Ishikawa (cell line): ENCODE data around the gene SMYD2.

Source experiments
- CEBPB ChIP-seq: IDR thresholded peaks from 2 replicates; pipeline ENCODE4 v1.6.1; 2012
- CREB1 ChIP-seq: IDR thresholded peaks from 2 replicates; pipeline ENCODE4 v1.6.1; 2012; ENCODE audit warnings: low read depth
- EGR1 ChIP-seq: IDR thresholded peaks from 2 replicates; pipeline ENCODE4 v1.6.1; 2012
- EP300 ChIP-seq: IDR thresholded peaks from 2 replicates; pipeline ENCODE4 v1.6.1; 2012; ENCODE audit warnings: borderline replicate concordance
- FOXM1 ChIP-seq: IDR thresholded peaks from 2 replicates; pipeline ENCODE4 v1.6.1; 2012; ENCODE audit warnings: low read depth, borderline replicate concordance
- MAX ChIP-seq: IDR thresholded peaks from 2 replicates; pipeline ENCODE4 v1.6.1; 2012
- NFIC ChIP-seq: IDR thresholded peaks from 2 replicates; pipeline ENCODE4 v1.6.1; 2012
- RAD21 ChIP-seq: IDR thresholded peaks from 2 replicates; pipeline ENCODE4 v1.6.1; 2012; ENCODE audit warnings: low read depth
- TAF1 ChIP-seq: IDR thresholded peaks from 2 replicates; pipeline ENCODE4 v1.6.1; 2012; ENCODE audit warnings: low read depth, mild to moderate bottlenecking
- TCF12 ChIP-seq: IDR thresholded peaks from 2 replicates; pipeline ENCODE4 v1.6.1; 2012; ENCODE audit warnings: low read depth
- TEAD4 ChIP-seq: IDR thresholded peaks from 2 replicates; pipeline ENCODE4 v1.6.1; 2012
- USF1 ChIP-seq: IDR thresholded peaks from 2 replicates; pipeline ENCODE4 v1.6.1; 2012
- YY1 ChIP-seq: IDR thresholded peaks from 2 replicates; pipeline ENCODE4 v1.6.1; 2012; ENCODE audit warnings: low read depth
- ZBTB7A ChIP-seq: IDR thresholded peaks from 2 replicates; pipeline ENCODE4 v1.6.1; 2012; ENCODE audit warnings: low read depth
- TF ChIP-seq, protein P1 (sequence below): IDR thresholded peaks from 2 replicates; pipeline ENCODE4 v1.6.1; 2012; ENCODE audit warnings: low read depth, mild to moderate bottlenecking

Gene SMYD2

DNA sequence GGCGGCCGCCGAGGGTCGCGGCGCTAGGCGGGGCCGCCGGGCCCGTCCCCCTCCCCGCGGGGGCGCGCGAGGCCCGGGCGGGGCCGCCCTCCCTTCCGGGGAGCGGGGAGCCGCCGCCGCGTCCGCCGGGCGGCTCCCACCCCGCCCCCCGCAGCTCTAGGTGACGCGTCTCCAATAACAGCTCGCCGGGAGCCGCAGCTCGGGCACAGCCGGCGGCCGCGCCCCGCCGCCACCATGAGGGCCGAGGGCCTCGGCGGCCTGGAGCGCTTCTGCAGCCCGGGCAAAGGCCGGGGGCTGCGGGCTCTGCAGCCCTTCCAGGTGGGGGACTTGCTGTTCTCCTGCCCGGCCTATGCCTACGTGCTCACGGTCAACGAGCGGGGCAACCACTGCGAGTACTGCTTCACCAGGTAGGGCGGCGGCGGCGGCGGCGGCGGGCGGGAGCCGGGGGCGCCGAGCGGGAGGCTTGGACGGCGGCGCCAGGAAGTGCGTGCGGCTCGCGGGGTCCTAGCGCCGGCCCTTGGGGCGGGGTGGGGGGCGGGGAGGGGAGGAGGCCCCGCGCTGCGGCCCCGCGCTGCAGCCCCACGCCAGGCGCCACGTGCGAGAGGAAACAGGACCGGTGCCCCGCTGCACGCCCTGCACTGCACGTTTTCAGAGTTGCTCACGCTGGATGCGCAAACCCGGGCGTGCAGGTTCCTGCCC, at the start of gene SMYD2:
Gene SMYD2 (plus strand): TSS at position 139 of the 699 bp plus-strand sequence. CDS start 96 bp downstream, at position 235.
- TF ChIP-seq NFIC, result no peak
- TF ChIP-seq USF1, result peak; percentile 30
- TF ChIP-seq TCF12, result no peak; the same call in 1 of the 2 replicates
- TF ChIP-seq TAF1, result peak; percentile 14; the same call in 1 of the 2 replicates
- peak; percentile 94 for TF ChIP-seq MAX
- TF ChIP-seq EP300, result 0 out of 2 replicates have a peak, but pooled peaks have one; percentile 4
- no peak for TF ChIP-seq YY1
- peak; percentile 56 for TF ChIP-seq ZBTB7A
- TF ChIP-seq EGR1, result no peak
- TF ChIP-seq CREB1, result no peak

DNA sequence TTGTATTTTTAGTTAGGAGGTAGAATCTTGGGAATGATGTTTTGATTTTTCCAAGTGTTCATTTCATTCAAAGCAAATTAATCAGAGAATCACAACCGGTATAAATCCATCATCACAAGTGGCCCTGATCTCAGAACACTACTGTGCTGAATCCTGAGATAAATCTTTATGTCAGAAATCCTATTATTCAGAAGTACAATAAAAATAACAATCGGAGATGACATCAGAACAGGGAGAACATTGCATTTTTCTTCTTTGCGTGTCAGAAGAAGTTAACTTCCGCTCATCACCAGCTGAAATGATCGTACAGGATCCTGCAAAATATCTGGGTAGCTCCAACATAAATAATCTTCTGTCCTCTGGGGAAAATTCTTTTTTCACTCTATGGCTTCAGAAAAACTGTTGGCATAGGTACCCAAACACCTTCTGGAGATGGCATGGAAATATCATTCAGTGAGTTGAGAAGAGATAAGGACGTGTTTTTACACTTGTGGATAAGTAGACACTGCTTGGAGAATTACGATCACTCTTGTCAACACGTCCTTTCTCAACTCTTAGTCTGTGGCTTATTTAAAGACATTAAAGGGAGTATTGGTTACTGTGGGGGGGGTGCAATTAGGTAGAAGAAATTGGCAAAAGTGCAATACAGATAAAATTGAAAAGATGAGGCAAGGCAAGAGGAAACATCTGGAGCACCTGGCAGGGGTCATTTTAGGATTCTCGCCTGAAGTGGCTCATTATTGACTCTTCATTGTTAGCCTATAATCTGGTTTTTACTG, 46.9 kb upstream of the SMYD2 start:
- no peak for TF ChIP-seq ZBTB7A
- no peak for TF ChIP-seq YY1
- no peak for TF ChIP-seq CEBPB
- no peak for TF ChIP-seq FOXM1
- TF ChIP-seq TAF1, result no peak
- TF ChIP-seq TCF12, result no peak
- no peak for TF ChIP-seq MAX
- no peak for TF ChIP-seq EP300
- TF ChIP-seq, protein P1, sequence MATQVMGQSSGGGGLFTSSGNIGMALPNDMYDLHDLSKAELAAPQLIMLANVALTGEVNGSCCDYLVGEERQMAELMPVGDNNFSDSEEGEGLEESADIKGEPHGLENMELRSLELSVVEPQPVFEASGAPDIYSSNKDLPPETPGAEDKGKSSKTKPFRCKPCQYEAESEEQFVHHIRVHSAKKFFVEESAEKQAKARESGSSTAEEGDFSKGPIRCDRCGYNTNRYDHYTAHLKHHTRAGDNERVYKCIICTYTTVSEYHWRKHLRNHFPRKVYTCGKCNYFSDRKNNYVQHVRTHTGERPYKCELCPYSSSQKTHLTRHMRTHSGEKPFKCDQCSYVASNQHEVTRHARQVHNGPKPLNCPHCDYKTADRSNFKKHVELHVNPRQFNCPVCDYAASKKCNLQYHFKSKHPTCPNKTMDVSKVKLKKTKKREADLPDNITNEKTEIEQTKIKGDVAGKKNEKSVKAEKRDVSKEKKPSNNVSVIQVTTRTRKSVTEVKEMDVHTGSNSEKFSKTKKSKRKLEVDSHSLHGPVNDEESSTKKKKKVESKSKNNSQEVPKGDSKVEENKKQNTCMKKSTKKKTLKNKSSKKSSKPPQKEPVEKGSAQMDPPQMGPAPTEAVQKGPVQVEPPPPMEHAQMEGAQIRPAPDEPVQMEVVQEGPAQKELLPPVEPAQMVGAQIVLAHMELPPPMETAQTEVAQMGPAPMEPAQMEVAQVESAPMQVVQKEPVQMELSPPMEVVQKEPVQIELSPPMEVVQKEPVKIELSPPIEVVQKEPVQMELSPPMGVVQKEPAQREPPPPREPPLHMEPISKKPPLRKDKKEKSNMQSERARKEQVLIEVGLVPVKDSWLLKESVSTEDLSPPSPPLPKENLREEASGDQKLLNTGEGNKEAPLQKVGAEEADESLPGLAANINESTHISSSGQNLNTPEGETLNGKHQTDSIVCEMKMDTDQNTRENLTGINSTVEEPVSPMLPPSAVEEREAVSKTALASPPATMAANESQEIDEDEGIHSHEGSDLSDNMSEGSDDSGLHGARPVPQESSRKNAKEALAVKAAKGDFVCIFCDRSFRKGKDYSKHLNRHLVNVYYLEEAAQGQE, result no peak
- TF ChIP-seq USF1, result no peak
- no peak for TF ChIP-seq CREB1
- no peak for TF ChIP-seq EGR1
- TF ChIP-seq NFIC, result no peak
- TF ChIP-seq RAD21, result no peak
- TF ChIP-seq TEAD4, result no peak

GRCh38 chr1:214234635-214235025, 46.3 kb upstream of the SMYD2 start:
- TF ChIP-seq CEBPB (no peak), YY1 (no peak), EGR1 (no peak), ZBTB7A (no peak), EP300 (no peak), FOXM1 (no peak), TEAD4 (no peak), CREB1 (no peak), TAF1 (no peak), TCF12 (no peak), RAD21 (no peak)
- TF ChIP-seq, protein P1, result no peak

DNA sequence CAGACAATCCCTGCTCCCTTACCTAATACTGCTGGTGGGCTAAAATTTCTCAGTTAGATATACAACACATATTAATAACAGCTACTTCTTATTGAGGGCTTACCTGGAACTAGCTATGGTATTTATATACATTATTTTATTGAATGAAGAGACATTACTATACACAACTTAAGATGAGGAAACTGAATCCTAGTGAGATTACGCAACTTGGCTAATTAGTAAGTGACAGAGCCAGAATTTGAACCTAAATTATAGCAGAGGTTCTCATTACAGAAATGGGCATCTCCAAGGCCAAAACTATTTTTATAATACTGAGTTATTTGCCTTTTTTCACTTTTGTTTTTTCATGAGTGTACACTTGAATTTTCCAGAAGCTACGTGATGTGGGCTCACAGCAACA, 44.5 kb upstream of the SMYD2 start:
- TF ChIP-seq CEBPB (peak; percentile 59; the same call in 1 of the 2 replicates), ZBTB7A (no peak)

DNA sequence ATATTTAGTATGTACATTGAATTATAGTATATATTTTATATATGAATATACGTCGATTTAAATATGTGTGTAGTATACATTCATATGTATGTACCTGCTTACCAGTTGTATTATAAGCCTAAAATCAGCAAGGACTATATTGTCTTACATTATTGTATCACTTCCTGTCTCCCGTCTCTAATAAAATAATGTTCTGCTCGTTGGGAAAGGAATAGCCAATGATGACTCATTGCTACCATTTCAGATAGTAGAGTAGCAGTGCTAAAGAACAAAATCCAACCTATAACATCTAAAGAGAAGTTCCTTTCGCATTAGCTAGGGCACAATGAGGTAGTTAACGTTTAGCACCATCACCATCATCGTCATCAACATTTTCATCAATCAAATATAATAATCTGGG, 39.9 kb upstream of the SMYD2 start:
- TF ChIP-seq NFIC (no peak), EGR1 (no peak), RAD21 (no peak), ZBTB7A (no peak), CREB1 (no peak)

DNA sequence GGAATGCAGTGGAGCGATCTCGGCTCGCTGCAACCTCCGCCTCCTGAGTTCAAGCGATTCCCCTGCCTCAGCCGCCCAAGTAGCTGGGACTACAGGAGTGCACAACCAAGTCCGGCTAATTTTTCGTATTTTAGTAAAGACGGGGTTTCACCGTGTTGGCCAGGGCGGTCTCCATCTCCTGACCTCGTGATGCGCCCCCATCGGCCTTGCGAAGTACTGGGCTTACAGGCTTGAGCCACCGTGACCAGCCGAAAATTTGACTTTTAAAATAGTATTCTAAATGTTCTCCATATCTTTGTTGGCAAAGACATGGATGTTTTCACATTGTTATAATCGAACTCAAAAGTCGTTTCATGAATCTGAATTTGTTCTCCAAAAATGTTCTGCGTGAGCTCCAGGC, 36.7 kb upstream of the SMYD2 start:
- no peak for TF ChIP-seq TCF12
- no peak for TF ChIP-seq TAF1
- no peak for TF ChIP-seq USF1
- TF ChIP-seq CEBPB, result no peak
- TF ChIP-seq TEAD4, result no peak
